NCI-H2107 (cell line): ENCODE measurements around the gene RNF17.

Experiments used
- DNase-seq: peaks from one replicate; lab custom pipeline; 2025; lab: John Stamatoyannopoulos, UW

RNF17 gene

DNA sequence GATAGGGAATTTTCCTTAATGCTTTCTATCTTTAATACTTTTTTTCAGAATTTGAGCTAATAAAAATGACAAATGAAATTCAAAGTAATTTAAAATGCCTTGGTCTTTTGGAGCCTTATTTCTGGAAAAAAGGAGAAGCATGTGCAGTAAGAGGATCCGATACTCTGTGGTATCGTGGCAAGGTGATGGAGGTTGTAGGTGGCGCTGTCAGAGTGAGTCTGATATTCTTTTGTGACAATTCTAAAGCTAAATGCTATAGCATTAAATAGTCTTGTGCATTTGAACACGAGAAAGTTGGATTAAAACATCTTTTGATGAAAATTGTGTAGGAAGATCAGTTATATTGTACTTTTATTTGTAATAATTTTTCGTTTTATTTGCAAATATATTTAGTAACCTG lies 95.0 kb downstream of the RNF17 start:
- DNase-seq = no peak

DNA sequence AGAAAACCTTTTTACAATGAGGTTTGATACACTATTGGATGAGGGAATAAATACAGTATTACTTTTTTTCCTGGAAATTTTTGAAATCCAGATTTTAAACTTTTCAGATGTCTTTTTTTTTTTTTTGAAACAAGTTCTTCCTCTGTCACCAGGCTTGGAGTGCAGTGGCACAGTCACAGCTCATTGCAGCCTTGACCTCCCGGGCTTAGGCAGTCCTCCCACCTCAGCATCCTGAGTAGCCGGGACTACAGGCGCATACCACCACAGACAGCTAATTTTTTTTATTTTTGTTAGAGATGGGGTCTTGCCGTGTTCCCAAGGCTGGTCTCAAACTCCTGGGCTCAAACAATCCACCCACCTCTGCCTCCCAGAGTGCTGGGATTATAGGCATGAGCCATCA lies 96.8 kb downstream of the RNF17 start:
- DNase-seq = no peak

DNA sequence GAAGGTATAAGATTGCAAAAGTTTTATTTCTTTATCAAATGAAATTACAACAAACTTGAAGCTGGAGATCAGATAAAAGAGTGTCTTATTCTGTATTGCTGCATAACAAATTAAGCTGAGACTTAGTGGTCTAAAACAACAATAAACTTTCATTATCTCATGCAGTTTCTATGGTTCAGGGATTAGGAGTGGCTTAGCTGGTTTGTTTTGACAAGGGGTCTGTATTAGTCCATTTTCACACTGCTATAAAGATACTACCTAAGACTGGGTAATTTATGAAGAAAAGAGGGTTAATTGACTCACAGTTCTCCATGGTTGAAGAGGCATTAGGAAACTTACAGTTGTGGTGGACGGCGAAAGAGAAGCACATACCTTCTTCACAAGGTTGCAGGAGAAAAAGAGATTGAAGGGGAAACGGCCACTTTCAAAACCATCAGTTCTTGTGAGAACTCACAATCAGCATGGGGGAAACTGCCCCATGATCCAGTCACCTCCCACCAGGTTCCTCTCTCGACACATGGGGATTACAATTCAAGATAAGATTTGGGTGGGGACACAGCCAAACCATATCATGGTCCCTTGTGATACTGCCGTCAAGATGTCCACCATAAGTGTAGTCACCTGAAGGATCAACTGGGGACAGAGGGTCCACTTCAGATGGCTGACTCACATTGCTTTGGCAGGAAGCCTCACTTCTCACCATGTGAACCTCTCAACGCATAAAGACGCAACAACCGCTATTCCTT lies 97.8 kb downstream of the RNF17 start:
- DNase-seq = no peak

DNA sequence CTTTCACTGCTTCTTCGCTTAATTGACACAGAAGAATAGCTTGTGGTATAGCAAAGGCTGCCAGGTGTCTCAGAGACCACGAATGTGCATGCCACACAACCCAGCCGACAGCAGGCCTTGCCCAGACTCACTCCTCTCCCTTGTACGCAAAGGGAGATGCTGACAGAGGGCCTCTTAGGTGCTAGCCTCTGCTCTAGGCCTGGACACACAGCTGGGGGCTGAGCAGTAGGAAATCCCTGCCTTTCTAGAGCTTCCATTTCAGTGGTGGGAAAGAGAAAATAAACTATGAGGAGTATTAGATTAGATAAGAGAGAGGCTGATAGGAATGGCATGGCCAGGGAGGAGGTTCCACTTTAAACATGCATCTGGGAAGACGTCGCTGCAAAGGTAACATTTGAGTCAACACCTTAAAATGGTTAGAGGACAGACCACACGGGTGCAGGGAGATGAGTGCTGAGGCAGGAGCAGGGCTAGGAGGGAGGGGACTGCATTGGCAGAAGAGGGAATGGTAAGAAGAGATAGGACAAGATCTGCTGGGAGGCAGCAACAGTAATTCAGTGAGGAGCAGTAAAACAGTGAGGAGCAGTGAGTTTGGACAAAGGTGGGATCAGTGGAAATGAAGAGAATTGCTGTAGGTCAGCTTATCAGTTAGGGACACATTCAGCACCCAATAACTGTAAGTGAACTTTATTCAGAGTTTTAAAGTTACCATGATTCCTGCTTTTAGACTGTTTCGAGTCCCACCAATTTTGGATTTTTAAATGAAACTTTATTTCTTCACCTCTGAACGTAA lies 100.0 kb downstream of the RNF17 start:
- no peak for DNase-seq

- DNase-seq = no peak
Observed at GRCh38 chr13:24864579-24864978, 100.6 kb downstream of the RNF17 start.

GRCh38 chr13:24865163-24865953 lies 101.4 kb downstream of the RNF17 start:
- DNase-seq = no peak

DNA sequence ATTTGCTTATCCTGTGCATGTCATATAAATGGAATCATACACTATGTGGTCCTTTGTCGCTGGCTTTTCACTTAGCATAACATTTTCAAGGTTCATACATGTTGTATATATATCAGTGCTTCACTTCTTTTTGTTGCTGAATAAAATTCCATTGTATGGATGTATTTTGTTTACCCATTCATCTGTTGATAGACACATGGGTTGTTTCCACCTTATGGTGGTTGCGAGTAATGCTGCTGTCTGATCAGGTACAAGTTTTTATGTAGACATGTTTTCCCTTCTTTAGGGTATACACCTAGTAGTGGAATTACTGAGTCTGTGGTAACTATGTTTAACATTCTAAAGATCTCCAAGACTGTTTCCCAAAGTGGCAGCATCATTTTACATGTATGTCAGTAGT lies 102.5 kb downstream of the RNF17 start:
- no peak for DNase-seq

- no peak for DNase-seq
Observed at GRCh38 chr13:24868874-24869273, 104.9 kb downstream of the RNF17 start.

DNA sequence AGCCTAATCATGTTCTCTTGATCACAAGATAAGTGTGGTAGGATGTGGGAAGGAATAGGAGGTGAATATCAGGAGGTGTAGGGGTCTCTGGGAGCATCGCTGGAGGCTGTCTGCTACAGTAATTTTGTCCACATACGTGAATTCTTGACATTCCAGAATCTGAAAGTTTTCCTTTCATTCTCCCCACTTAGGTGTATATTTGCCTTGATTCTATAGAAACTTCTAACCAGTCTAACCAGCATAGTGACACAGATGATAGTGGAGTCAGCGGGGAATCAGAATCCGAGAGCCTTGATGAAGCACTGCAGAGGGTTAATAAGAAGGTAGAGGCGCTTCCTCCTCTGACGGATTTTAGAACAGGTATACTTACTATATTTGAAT lies 106.4 kb downstream of the RNF17 start:
- no peak for DNase-seq

GRCh38 chr13:24875566-24875965 lies 111.6 kb downstream of the RNF17 start:
- no peak for DNase-seq

- no peak for DNase-seq
Observed at GRCh38 chr13:24877531-24877930, 113.6 kb downstream of the RNF17 start.

GRCh38 chr13:24878340-24878739 lies 114.4 kb downstream of the RNF17 start:
- no peak for DNase-seq

DNA sequence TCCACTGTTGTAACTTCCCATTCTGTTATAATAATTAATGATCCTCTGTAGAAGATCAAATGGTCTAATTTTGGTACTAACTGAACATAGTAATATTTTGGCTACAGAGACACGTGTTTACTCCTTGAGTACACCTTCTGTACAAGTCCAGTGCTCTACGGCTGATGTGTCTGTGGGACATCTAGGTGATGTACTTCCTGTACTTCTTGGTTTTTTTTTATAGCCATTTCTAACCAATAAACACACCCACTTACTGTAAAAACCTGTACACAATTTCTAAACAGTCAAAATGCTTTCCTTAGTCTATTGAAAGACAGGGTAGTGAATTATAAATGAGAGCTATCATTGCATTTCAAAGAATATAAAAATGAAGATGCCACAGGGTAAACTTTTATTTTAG lies 118.7 kb downstream of the RNF17 start:
- no peak for DNase-seq

GRCh38 chr13:24887759-24888158 lies 123.8 kb downstream of the RNF17 start:
- no peak for DNase-seq

- no peak for DNase-seq
Observed at GRCh38 chr13:24888291-24888931, 124.4 kb downstream of the RNF17 start.

GRCh38 chr13:24890256-24890655 lies 126.3 kb downstream of the RNF17 start:
- DNase-seq = no peak

GRCh38 chr13:24891476-24892108 lies 127.6 kb downstream of the RNF17 start:
- no peak for DNase-seq

DNA sequence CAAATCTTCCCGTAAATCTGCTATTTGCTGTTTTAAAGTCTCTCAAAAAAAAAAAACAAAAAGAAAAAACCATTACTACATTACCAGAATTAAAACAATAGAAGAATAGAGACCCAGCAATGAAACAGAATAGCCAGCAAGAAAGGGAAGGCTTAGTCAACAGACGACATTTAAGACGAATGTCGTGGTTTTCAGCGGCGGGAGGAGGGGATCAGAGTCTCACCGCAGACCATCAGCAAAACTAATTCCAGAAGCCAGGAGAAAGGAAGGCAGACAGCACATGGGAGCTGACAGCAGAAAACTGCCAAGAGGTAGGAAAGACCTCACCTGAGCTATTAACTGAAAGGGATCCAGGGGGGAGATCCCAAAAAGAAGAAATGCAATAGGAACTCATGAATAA lies 128.9 kb downstream of the RNF17 start:
- no peak for DNase-seq

GRCh38 chr13:24893863-24894262 lies 129.9 kb downstream of the RNF17 start:
- DNase-seq = no peak

DNA sequence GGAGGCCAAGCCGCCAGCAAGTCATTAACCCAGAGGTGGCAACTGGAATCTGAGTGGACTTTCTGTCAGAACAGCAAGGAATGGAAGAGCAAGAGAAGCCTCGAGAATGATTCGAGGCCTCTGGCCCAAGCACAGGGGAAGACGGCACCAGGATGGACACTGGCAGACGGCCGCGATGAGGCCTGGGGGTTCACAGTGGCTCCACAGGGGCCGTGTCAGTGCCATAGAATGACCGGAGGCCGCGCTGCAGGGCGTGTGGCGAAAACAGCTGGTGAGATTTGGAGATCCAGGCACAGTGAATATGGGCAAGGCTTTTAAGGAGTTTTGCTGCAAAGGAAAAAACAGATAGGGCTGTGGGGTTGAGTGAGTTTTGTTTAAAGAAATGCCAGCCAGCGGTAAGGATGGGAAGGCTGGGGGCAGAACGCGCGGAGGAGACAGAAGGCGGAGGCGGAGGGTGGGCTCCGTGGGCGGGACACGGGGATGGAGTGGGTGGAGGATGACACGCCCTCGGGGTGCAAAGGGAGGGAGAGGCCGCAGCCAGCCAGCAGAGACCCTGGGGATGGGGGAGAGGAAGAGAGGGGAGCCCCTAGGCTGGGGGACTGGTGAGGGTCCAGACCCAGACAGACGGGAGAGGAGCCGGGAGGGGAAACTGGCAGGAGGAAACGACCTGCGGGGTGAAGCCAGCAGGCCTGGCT lies 130.5 kb downstream of the RNF17 start:
- no peak for DNase-seq

GRCh38 chr13:24894972-24895300 lies 131.0 kb downstream of the RNF17 start:
- DNase-seq = no peak
